K562 (cell line): Measurements from ENCODE around the gene SAMD14. TPM values are rescaled to one million over a fixed set of nuclear protein-coding genes. Genes with fewer than 3 reads are reported as not detected.

Experiments
- CREBBP ChIP-seq: IDR thresholded peaks from one replicate; pipeline ENCODE4 v1.6.1; 2012; ENCODE audit warnings: low read depth, mild to moderate bottlenecking, control low read depth, inconsistent platforms, low read length
- KDM4B ChIP-seq, 2 experiments: fragments of 450-650 bp in 1 of 2; sonication (generic) in 1 of 2; IDR thresholded peaks; 2 replicates each; pipeline ENCODE4 v1.6.1; 2016 to 2017; ENCODE audit warnings: borderline replicate concordance in 2 of 2, antibody characterized with exemption in 1 of 2, low read depth in 1 of 2, mild to moderate bottlenecking in 1 of 2
- MAFG ChIP-seq: fragments of 450-650 bp; conservative IDR thresholded peaks from 2 replicates; pipeline ENCODE4 v1.6.1; 2016; ENCODE audit warnings: missing genetic modification characterization, missing compliant biosample characterization
- MEF2A ChIP-seq: IDR thresholded peaks from 2 replicates; pipeline ENCODE4 v1.6.1; 2011; ENCODE audit warnings: low read depth, mild to moderate bottlenecking, low read length, moderate library complexity; ENCODE audit not compliant: control insufficient read depth
- NFRKB ChIP-seq: fragments of 450-650 bp; IDR thresholded peaks from 2 replicates; pipeline ENCODE4 v1.6.1; 2016; ENCODE audit warnings: low read depth
- NKRF ChIP-seq: fragments of 450-650 bp; IDR thresholded peaks from 2 replicates; pipeline ENCODE4 v1.6.1; 2016; ENCODE audit warnings: borderline replicate concordance
- SMAD3 ChIP-seq: fragments of 450-650 bp; formaldehyde crosslinking; conservative IDR thresholded peaks from 2 replicates; pipeline ENCODE4 v1.4.0; 2020; ENCODE audit warnings: mild to moderate bottlenecking
- ZBTB43 ChIP-seq: sonication (generic); formaldehyde crosslinking; IDR thresholded peaks from 2 replicates; pipeline ENCODE4 v1.8.0; 2023; ENCODE audit warnings: mild to moderate bottlenecking, missing genetic modification reagents
- ZNF274 ChIP-seq: IDR thresholded peaks from 2 replicates; pipeline ENCODE4 v1.6.1; 2011; ENCODE audit warnings: low read depth, mild to moderate bottlenecking, low read length, moderate library complexity, borderline replicate concordance
- ZNF655 ChIP-seq: fragments of 250-450 bp; sonication (Bioruptor Pico); IDR thresholded peaks from 2 replicates; pipeline ENCODE4 v1.5.0; 2021
- polyA plus RNA-seq, 8 experiments: library from polyadenylated mRNA; depleted of rRNA in 4 of 8; stranded (reverse) in 5 of 8; unstranded in 3 of 8; fragments of >200 nt; fragmentation: Nextera tagmentation in 2 of 8; fragmentation: Illumina TruSeq in 1 of 8; extraction: Ambion mirVana in 2 of 8; extraction: Trizol in 1 of 8; gene quantifications; 2 replicates each; pipeline versions ENCODE4 v1.2.1 to v1.2.3, GENCODE V29; 2011 to 2014; ENCODE audit warnings: inconsistent platforms in 1 of 8, missing spikeins in 1 of 8
- total RNA-seq, 7 experiments: library from RNA; depleted of rRNA in 6 of 7; stranded (reverse); fragments of >200 nt in 6 of 7; fragmentation: Illumina TruSeq in 2 of 7; extraction: Trizol in 2 of 7; gene quantifications; 2 replicates each; pipeline versions ENCODE4 v1.2.1 to v1.2.3, GENCODE V29; 2011 to 2021; ENCODE audit warnings: low replicate concordance in 1 of 7
- TF ChIP-seq, protein P1 (sequence below): fragments of 450-650 bp; IDR thresholded peaks from 2 replicates; pipeline ENCODE4 v1.6.1; 2016; ENCODE audit warnings: mild to moderate bottlenecking, moderate library complexity

The SAMD14 gene
- total and polyA plus RNA-seq, 9 of the 15 experiments (the other 6 are each of a cell fraction or from before 2014, with no cell fraction given), result 0.04 to 0.07 TPM; not detected in 7

- no peak for TF ChIP-seq ZBTB43
- TF ChIP-seq ZNF274, result no peak
- TF ChIP-seq MEF2A, result no peak
- TF ChIP-seq CREBBP, result no peak
- TF ChIP-seq MAFG (tag), result no peak
- TF ChIP-seq ZNF655 (CRISPR knock-in tag), result no peak
- peak; percentile 90 for TF ChIP-seq NFRKB
- TF ChIP-seq, protein P1, sequence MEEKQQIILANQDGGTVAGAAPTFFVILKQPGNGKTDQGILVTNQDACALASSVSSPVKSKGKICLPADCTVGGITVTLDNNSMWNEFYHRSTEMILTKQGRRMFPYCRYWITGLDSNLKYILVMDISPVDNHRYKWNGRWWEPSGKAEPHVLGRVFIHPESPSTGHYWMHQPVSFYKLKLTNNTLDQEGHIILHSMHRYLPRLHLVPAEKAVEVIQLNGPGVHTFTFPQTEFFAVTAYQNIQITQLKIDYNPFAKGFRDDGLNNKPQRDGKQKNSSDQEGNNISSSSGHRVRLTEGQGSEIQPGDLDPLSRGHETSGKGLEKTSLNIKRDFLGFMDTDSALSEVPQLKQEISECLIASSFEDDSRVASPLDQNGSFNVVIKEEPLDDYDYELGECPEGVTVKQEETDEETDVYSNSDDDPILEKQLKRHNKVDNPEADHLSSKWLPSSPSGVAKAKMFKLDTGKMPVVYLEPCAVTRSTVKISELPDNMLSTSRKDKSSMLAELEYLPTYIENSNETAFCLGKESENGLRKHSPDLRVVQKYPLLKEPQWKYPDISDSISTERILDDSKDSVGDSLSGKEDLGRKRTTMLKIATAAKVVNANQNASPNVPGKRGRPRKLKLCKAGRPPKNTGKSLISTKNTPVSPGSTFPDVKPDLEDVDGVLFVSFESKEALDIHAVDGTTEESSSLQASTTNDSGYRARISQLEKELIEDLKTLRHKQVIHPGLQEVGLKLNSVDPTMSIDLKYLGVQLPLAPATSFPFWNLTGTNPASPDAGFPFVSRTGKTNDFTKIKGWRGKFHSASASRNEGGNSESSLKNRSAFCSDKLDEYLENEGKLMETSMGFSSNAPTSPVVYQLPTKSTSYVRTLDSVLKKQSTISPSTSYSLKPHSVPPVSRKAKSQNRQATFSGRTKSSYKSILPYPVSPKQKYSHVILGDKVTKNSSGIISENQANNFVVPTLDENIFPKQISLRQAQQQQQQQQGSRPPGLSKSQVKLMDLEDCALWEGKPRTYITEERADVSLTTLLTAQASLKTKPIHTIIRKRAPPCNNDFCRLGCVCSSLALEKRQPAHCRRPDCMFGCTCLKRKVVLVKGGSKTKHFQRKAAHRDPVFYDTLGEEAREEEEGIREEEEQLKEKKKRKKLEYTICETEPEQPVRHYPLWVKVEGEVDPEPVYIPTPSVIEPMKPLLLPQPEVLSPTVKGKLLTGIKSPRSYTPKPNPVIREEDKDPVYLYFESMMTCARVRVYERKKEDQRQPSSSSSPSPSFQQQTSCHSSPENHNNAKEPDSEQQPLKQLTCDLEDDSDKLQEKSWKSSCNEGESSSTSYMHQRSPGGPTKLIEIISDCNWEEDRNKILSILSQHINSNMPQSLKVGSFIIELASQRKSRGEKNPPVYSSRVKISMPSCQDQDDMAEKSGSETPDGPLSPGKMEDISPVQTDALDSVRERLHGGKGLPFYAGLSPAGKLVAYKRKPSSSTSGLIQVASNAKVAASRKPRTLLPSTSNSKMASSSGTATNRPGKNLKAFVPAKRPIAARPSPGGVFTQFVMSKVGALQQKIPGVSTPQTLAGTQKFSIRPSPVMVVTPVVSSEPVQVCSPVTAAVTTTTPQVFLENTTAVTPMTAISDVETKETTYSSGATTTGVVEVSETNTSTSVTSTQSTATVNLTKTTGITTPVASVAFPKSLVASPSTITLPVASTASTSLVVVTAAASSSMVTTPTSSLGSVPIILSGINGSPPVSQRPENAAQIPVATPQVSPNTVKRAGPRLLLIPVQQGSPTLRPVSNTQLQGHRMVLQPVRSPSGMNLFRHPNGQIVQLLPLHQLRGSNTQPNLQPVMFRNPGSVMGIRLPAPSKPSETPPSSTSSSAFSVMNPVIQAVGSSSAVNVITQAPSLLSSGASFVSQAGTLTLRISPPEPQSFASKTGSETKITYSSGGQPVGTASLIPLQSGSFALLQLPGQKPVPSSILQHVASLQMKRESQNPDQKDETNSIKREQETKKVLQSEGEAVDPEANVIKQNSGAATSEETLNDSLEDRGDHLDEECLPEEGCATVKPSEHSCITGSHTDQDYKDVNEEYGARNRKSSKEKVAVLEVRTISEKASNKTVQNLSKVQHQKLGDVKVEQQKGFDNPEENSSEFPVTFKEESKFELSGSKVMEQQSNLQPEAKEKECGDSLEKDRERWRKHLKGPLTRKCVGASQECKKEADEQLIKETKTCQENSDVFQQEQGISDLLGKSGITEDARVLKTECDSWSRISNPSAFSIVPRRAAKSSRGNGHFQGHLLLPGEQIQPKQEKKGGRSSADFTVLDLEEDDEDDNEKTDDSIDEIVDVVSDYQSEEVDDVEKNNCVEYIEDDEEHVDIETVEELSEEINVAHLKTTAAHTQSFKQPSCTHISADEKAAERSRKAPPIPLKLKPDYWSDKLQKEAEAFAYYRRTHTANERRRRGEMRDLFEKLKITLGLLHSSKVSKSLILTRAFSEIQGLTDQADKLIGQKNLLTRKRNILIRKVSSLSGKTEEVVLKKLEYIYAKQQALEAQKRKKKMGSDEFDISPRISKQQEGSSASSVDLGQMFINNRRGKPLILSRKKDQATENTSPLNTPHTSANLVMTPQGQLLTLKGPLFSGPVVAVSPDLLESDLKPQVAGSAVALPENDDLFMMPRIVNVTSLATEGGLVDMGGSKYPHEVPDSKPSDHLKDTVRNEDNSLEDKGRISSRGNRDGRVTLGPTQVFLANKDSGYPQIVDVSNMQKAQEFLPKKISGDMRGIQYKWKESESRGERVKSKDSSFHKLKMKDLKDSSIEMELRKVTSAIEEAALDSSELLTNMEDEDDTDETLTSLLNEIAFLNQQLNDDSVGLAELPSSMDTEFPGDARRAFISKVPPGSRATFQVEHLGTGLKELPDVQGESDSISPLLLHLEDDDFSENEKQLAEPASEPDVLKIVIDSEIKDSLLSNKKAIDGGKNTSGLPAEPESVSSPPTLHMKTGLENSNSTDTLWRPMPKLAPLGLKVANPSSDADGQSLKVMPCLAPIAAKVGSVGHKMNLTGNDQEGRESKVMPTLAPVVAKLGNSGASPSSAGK, result no peak
- TF ChIP-seq SMAD3, result no peak
- TF ChIP-seq KDM4B (IDR thresholded peaks at IDR 0.05; ENCODE audit: borderline replicate concordance in 2 of 2, low read depth in 1 of 2), result no peak; a peak in 1 of 4 replicates
- 0 out of 2 replicates have a peak, but pooled peaks have one; percentile 55 for TF ChIP-seq NKRF
Observed at GRCh38 chr17:50151937-50152547, 22.1 kb upstream of the SAMD14 start (continued).
